Activated CD4-positive, alpha-beta memory T cell treated with anti-CD3 and anti-CD28 coated beads, Interleukin-2, amount 10 ng/mL, durations not matched to agents 7 days and 5 days (primary cell): ENCODE measurements around the gene MRPL45. TPM values are rescaled to one million over a fixed set of nuclear protein-coding genes. Genes with fewer than 3 reads are reported as not detected.

Experiments used
- CTCF ChIA-PET: fragments of 350-600 bp; sonication (Branson Sonifier 250); formaldehyde crosslinking; loops from one replicate; lab custom pipeline; 2021; ENCODE audit warnings: antibody characterized with exemption, inconsistent platforms; lab: Charles Lee
- POLR2A ChIA-PET: fragments of 350-600 bp; sonication (Branson Sonifier 250); formaldehyde crosslinking; loops from one replicate; lab custom pipeline; 2021; ENCODE audit warnings: antibody characterized with exemption; lab: Charles Lee
- DNase-seq: peaks from one replicate; pipeline ENCODE4 v3.0.0-alpha.2; 2020
- H3K27ac Mint-ChIP-seq: one replicate; pipeline ENCODE4 v1.8.0; 2021; ENCODE audit warnings: mild to moderate bottlenecking, mixed read lengths
- H3K27me3 Mint-ChIP-seq: one replicate; pipeline ENCODE4 v1.8.0; 2021; ENCODE audit warnings: mixed read lengths
- H3K36me3 Mint-ChIP-seq: one replicate; pipeline ENCODE4 v1.8.0; 2021; ENCODE audit warnings: low read depth, mixed read lengths
- H3K4me1 Mint-ChIP-seq: one replicate; pipeline ENCODE4 v1.8.0; 2021; ENCODE audit warnings: mixed read lengths
- H3K4me3 Mint-ChIP-seq: one replicate; pipeline ENCODE4 v1.8.0; 2021; ENCODE audit warnings: mild to moderate bottlenecking, mixed read lengths
- H3K9me3 Mint-ChIP-seq: one replicate; pipeline ENCODE4 v1.8.0; 2021; ENCODE audit warnings: mixed read lengths
- total RNA-seq, 2 experiments: library from RNA; stranded (reverse); gene quantifications; one replicate each; pipeline ENCODE4 v1.2.3, GENCODE V29; 2021

The MRPL45 gene
- total RNA-seq, 2 experiments from 2014 or later: 25.2 to 26.9 TPM

- peaks cover 3% of the 10 kb centered on the region for H3K36me3 Mint-ChIP-seq
- H3K27ac Mint-ChIP-seq: no peak overlapping the region
- H3K27me3 Mint-ChIP-seq: no peaks in the 10 kb centered on the region
- peaks cover 6% of the 10 kb centered on the region for H3K4me1 Mint-ChIP-seq
- H3K4me3 Mint-ChIP-seq: no peak overlapping the region
- ChIA-PET POLR2A (no interaction called here), CTCF (interaction anchor here (1.2 to 1.3 kb wide), 2 partner anchors 8 to 21 kb away, joined by 3 to 5 read pairs; no protein-coding TSS in a partner anchor)
- DNase-seq: no peak
- no peaks in the 10 kb centered on the region for H3K9me3 Mint-ChIP-seq
Measured at GRCh38 chr17:38328620-38329019, 31.7 kb downstream of the MRPL45 start.

DNA sequence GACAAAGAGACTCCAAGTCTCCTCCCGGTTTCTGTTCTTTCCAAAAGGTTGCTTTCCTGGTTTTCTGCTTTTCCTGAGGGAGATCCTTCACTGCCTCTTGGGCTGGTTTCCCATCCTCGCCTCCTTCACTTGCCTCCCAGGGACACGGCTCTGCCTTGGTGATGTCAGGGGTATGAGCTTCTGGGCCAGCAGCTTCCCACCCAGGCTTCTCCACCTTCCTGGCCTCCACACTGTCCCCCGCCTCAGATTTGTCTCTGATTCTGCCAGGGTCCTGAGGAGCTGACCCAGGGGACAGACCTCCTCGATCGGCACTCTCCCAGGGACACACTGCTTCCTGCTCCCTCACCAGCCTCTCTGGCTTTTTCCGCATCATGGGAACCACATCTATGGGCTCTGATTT, 32.3 kb downstream of the MRPL45 start:
- Mint-ChIP-seq H3K27me3 (no peaks in the 10 kb centered on the region), H3K36me3 (no peaks in the 10 kb centered on the region), H3K4me1 (peaks cover 6% of the 10 kb centered on the region), H3K4me3 (no peak overlapping the region), H3K9me3 (no peaks in the 10 kb centered on the region), H3K27ac (no peak overlapping the region)
- DNase-seq: no peak
- ChIA-PET CTCF (interaction anchor here (1.3 kb wide), 1 partner anchor 20 kb away, joined by 5 read pairs; no protein-coding TSS in a partner anchor), POLR2A (no interaction called here)

- ChIA-PET CTCF (no interaction called here), POLR2A (no interaction called here)
- no peaks in the 10 kb centered on the region for H3K27me3 Mint-ChIP-seq
- no peak for DNase-seq
- peaks cover 6% of the 10 kb centered on the region for H3K4me1 Mint-ChIP-seq
- H3K36me3 Mint-ChIP-seq: no peaks in the 10 kb centered on the region
- no peaks in the 10 kb centered on the region for H3K9me3 Mint-ChIP-seq
- no peak overlapping the region for H3K27ac Mint-ChIP-seq
- no peak overlapping the region for H3K4me3 Mint-ChIP-seq
Measured at GRCh38 chr17:38329808-38330730, 33.1 kb downstream of the MRPL45 start.

GRCh38 chr17:38330941-38331411, 34.0 kb downstream of the MRPL45 start:
- POLR2A ChIA-PET: no interaction called here
- Mint-ChIP-seq H3K4me3 (no peak overlapping the region), H3K9me3 (no peaks in the 10 kb centered on the region)

DNA sequence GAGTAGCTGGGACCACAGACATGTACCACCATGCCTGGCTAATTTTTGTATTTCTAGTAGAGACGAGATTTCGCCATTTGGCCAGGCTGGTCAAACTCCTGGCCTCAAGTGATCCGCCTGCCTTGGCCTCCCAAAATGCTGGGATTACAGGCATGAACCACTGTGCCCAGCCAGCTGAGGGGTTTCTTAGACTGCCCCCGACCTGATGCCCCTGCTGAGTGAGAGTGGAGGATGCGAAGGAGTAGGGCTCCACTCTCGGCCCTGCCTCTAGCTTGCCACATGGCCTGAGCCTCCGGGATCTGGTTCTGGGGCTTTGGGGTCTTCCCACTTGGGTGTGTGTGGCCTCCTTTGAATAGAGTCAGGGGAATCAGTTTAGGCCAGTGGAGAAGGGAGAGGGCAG, 35.8 kb downstream of the MRPL45 start:
- Mint-ChIP-seq H3K4me1 (no peaks in the 10 kb centered on the region), H3K27ac (no peak overlapping the region), H3K9me3 (no peaks in the 10 kb centered on the region), H3K27me3 (peaks cover 2% of the 10 kb centered on the region), H3K36me3 (no peaks in the 10 kb centered on the region), H3K4me3 (no peak overlapping the region)
- ChIA-PET CTCF (interaction anchor here (0.9 to 4.7 kb wide), 8 partner anchors 8 to 82 kb away, joined by 3 to 19 read pairs (median 6); partner anchors contain the start of gene SOCS7), POLR2A (interaction anchor here (1.8 kb wide), 1 partner anchor 11 kb away, joined by 4 read pairs; no protein-coding TSS in a partner anchor)
- DNase-seq: no peak

More at GRCh38 chr17:38330941-38331411, 34.0 kb downstream of the MRPL45 start:
- Mint-ChIP-seq H3K27ac (no peak overlapping the region), H3K36me3 (no peaks in the 10 kb centered on the region), H3K4me1 (peaks cover 6% of the 10 kb centered on the region), H3K27me3 (no peaks in the 10 kb centered on the region)
- CTCF ChIA-PET: interaction anchor here (2.7 to 4.7 kb wide), 2 partner anchors 8 to 83 kb away, joined by 11 to 19 read pairs; no protein-coding TSS in a partner anchor
- DNase-seq: no peak

- no peak overlapping the region for H3K27ac Mint-ChIP-seq
- H3K9me3 Mint-ChIP-seq: no peaks in the 10 kb centered on the region
- DNase-seq: peak; percentile 64
- H3K4me1 Mint-ChIP-seq: no peaks in the 10 kb centered on the region
- H3K27me3 Mint-ChIP-seq: peaks cover 2% of the 10 kb centered on the region
- POLR2A ChIA-PET: no interaction called here
- H3K4me3 Mint-ChIP-seq: no peak overlapping the region
- no peaks in the 10 kb centered on the region for H3K36me3 Mint-ChIP-seq
- CTCF ChIA-PET: interaction anchor here (0.7 to 4.7 kb wide), 8 partner anchors 9 to 80 kb away, joined by 3 to 19 read pairs (median 6); partner anchors contain the start of gene SOCS7
Measured at GRCh38 chr17:38333635-38334295, 36.8 kb downstream of the MRPL45 start.

GRCh38 chr17:38334480-38335364, 37.8 kb downstream of the MRPL45 start:
- H3K27me3 Mint-ChIP-seq: peaks cover 2% of the 10 kb centered on the region
- H3K4me3 Mint-ChIP-seq: no peak overlapping the region
- no peak overlapping the region for H3K27ac Mint-ChIP-seq
- CTCF ChIA-PET: interaction anchor here (1.4 to 4.7 kb wide), 3 partner anchors 12 to 80 kb away, joined by 4 to 19 read pairs (median 19); no protein-coding TSS in a partner anchor
- DNase-seq: no peak
- POLR2A ChIA-PET: no interaction called here
- H3K36me3 Mint-ChIP-seq: no peaks in the 10 kb centered on the region
- H3K9me3 Mint-ChIP-seq: no peaks in the 10 kb centered on the region
- H3K4me1 Mint-ChIP-seq: no peaks in the 10 kb centered on the region

GRCh38 chr17:38336838-38337237, 39.9 kb downstream of the MRPL45 start:
- Mint-ChIP-seq H3K9me3 (no peaks in the 10 kb centered on the region), H3K36me3 (no peaks in the 10 kb centered on the region), H3K27me3 (peaks cover 5% of the 10 kb centered on the region), H3K4me3 (no peak overlapping the region), H3K4me1 (no peaks in the 10 kb centered on the region), H3K27ac (no peak overlapping the region)
- DNase-seq: no peak
- ChIA-PET POLR2A (no interaction called here), CTCF (interaction anchor here (1.2 to 1.3 kb wide), 2 partner anchors 9 to 12 kb away, joined by 3 read pairs; no protein-coding TSS in a partner anchor)

- CTCF ChIA-PET: interaction anchor here (0.7 to 4.8 kb wide), 3 partner anchors 11 to 76 kb away, joined by 3 to 17 read pairs (median 7); no protein-coding TSS in a partner anchor
- H3K36me3 Mint-ChIP-seq: no peaks in the 10 kb centered on the region
- peaks cover 5% of the 10 kb centered on the region for H3K27me3 Mint-ChIP-seq
- DNase-seq: no peak
- no peaks in the 10 kb centered on the region for H3K4me1 Mint-ChIP-seq
- H3K9me3 Mint-ChIP-seq: no peaks in the 10 kb centered on the region
- no peak overlapping the region for H3K27ac Mint-ChIP-seq
- no peak overlapping the region for H3K4me3 Mint-ChIP-seq
- POLR2A ChIA-PET: no interaction called here
Measured at GRCh38 chr17:38338053-38338452, 41.1 kb downstream of the MRPL45 start.

DNA sequence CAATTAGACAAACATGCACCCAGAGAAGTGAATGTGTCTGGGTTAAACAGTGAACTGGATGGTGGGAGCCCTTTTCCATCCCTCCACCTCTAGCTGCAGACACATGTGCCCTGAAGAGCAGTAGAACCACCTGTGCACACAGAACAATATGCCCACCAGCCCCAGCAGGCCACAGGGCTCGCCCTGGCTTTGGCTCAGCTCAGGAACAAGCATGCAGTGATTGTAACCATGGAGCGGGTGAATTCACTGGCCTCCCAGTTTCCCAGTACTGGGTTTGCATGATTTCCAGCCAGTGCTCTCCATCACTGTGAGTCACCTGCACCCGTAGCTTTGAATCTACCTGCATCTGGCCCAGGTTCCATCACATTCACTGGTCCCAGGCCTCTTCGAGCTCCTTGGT, 41.6 kb downstream of the MRPL45 start:
- Mint-ChIP-seq H3K4me3 (no peak overlapping the region), H3K27me3 (peaks cover 5% of the 10 kb centered on the region), H3K9me3 (no peaks in the 10 kb centered on the region), H3K36me3 (no peaks in the 10 kb centered on the region), H3K27ac (no peak overlapping the region), H3K4me1 (no peaks in the 10 kb centered on the region)
- DNase-seq: no peak
- ChIA-PET POLR2A (no interaction called here), CTCF (interaction anchor here (2.4 to 4.8 kb wide), 2 partner anchors 11 to 76 kb away, joined by 7 to 17 read pairs; no protein-coding TSS in a partner anchor)

DNA sequence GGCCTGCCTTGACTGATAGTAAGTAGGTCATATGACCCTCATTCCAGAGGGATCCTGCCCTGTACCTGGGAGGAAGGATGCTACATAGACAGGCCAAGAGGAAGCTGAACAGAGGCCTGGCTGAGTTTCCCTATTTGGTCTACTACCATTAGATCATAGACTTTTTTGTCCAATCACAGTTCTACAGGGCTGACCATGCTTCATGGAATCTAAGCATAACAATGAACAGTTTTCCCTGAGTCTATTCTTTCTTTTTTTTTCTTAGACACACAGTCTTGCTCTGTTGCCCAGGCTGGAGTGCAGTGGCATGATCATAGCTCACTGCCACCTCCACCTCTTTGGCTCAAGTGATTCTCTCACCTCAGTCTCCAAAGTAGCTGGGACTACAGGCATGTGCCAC, 42.9 kb downstream of the MRPL45 start:
- ChIA-PET CTCF (interaction anchor here (2.4 to 4.8 kb wide), 2 partner anchors 9 to 75 kb away, joined by 7 to 17 read pairs; no protein-coding TSS in a partner anchor), POLR2A (no interaction called here)
- no peak for DNase-seq
- H3K4me1 Mint-ChIP-seq: no peaks in the 10 kb centered on the region
- no peak overlapping the region for H3K4me3 Mint-ChIP-seq
- no peaks in the 10 kb centered on the region for H3K36me3 Mint-ChIP-seq
- H3K9me3 Mint-ChIP-seq: no peaks in the 10 kb centered on the region
- peaks cover 5% of the 10 kb centered on the region for H3K27me3 Mint-ChIP-seq
- H3K27ac Mint-ChIP-seq: no peak overlapping the region
